ENCODE measurements around the gene ANKHD1. TPM values are rescaled to one million over a fixed set of nuclear protein-coding genes. Genes with fewer than 3 reads are reported as not detected.
A peak's percentile ranks its signal among the peaks of the same experiment; 100 is the strongest.

ANKHD1 gene
- total and polyA plus RNA-seq, 9 of the 15 experiments (the other 6 are each of a cell fraction or from before 2014, with no cell fraction given) = 38.9 to 138 (median 78.7) TPM

GRCh38 chr5:140483055-140483454, 81.4 kb downstream of the ANKHD1 start:
- FAIRE-seq (no peak), ATAC-seq (no peak), DNase-seq (ENCODE audit: extremely low read depth in 1 of 4, low spot score in 3 of 4) (no peak)
- H3K9me1 ChIP-seq (ENCODE audit: control insufficient read depth, insufficient read depth, low read length) = no peaks in the 10 kb centered on the region
- no peak overlapping the region for H3K9ac ChIP-seq (ENCODE audit: insufficient read depth in 1 of 2, low read depth in 2 of 2, low read length in 2 of 2)
- H3K36me3 ChIP-seq (ENCODE audit: control insufficient read depth, insufficient read depth, low read length) = peaks cover 61% of the 10 kb centered on the region
- no peaks in the 10 kb centered on the region for H3K79me2 ChIP-seq (ENCODE audit: control insufficient read depth, insufficient read depth, low read length)
- H3K27me3 ChIP-seq (ENCODE audit: control insufficient read depth in 2 of 2, insufficient read depth in 2 of 2, low read length in 2 of 2) = no peaks in the 10 kb centered on the region
- CTCF ChIA-PET (ENCODE audit: low intra/inter-chr PET ratio) = no interaction called here
- no peaks in the 10 kb centered on the region for H4K20me1 ChIP-seq (replicated peaks; ENCODE audit: control insufficient read depth, insufficient read depth, low read length)
- in situ Hi-C loops (cut with MboI) (no loop called here), intact Hi-C loops (cut with micrococcal nuclease) (no loop called here)
- H3K4me1 ChIP-seq (replicated peaks in 1 of 2; ENCODE audit: control insufficient read depth in 2 of 2, insufficient read depth in 2 of 2, low read length in 2 of 2) = no peaks in the 10 kb centered on the region
- BruUV-seq (replicated peaks) = no TSS peak
- H3K9me3 ChIP-seq (replicated peaks; ENCODE audit: control insufficient read depth, insufficient read depth, low read depth, low read length) = no peaks in the 10 kb centered on the region
- no peak overlapping the region for H3K4me2 ChIP-seq (ENCODE audit: insufficient read depth, low read length)
- H3K27ac ChIP-seq (ENCODE audit: extremely low read depth, low read depth, low read length) = no peak overlapping the region
- no peak overlapping the region for H3K4me3 ChIP-seq
- H2AFZ ChIP-seq (ENCODE audit: low read depth, low read length) = no peak overlapping the region
- POLR2A ChIA-PET = interaction anchor here (1.0 kb wide), 1 partner anchor 156 kb away, joined by 3 read pairs; the partner anchor contains the start of gene TMCO6
- 92% methylated on average over 1 of the region's 1 CpG for WGBS (ENCODE audit: insufficient coverage, low coverage, missing lambda C conversion rate)
- TF ChIP-seq MAFK (IDR thresholded peaks at IDR 0.05; ENCODE audit: low read length) (peak; percentile 68; the same call in 1 of the 2 replicates), C11orf30 (IDR thresholded peaks at IDR 0.05; ENCODE audit: low read depth) (peak; percentile 76), ZNF316 (IDR thresholded peaks at IDR 0.05) (peak; percentile 87), SOX6 (IDR thresholded peaks at IDR 0.05) (no peak), CC2D1A (IDR thresholded peaks at IDR 0.05) (no peak), SIN3A (IDR thresholded peaks at IDR 0.05; ENCODE audit: borderline replicate concordance in 2 of 2, control insufficient read depth in 1 of 2, low read depth in 2 of 2, low read length in 2 of 2) (no peak), PML (IDR thresholded peaks at IDR 0.05; ENCODE audit: low read length) (no peak), MAFF (IDR thresholded peaks at IDR 0.05; ENCODE audit: low read length) (peak; percentile 71), ZBTB40 (IDR thresholded peaks at IDR 0.05) (no peak), ZBTB40 (CRISPR knock-in tag; IDR thresholded peaks at IDR 0.05) (no peak), ZBTB34 (CRISPR knock-in tag; IDR thresholded peaks at IDR 0.05) (no peak), ZBED1 (IDR thresholded peaks at IDR 0.05) (no peak), ZNF217 (CRISPR knock-in tag; IDR thresholded peaks at IDR 0.05) (no peak), MAFG (tag; conservative IDR thresholded peaks at IDR 0.05) (0 out of 2 replicates have a peak, but pooled peaks have one; percentile 45), SP2 (IDR thresholded peaks at IDR 0.05; ENCODE audit: extremely low read depth, low read depth, low read length, poor library complexity, severe bottlenecking) (no peak)
